ENCODE results near the gene COL1A1. TPM values are rescaled to one million over a fixed set of nuclear protein-coding genes. Genes with fewer than 3 reads are reported as not detected.

COL1A1 gene
- polyA plus RNA-seq, 1 donor (not counting 4 experiments of a cell fraction or from before 2014, with no cell fraction given), result 0.55 TPM

- H3K4me1 ChIP-seq (ENCODE audit: control insufficient read depth, extremely low read depth, insufficient read depth, low read length), result peaks cover 31% of the 10 kb centered on the region
- no peaks in the 10 kb centered on the region for H3K9me3 ChIP-seq (ENCODE audit: control insufficient read depth, low read depth, low read length)
- H3K36me3 ChIP-seq (ENCODE audit: control insufficient read depth in 2 of 2, extremely low read depth in 1 of 2, insufficient read depth in 2 of 2, low read length in 2 of 2), result no peaks in the 10 kb centered on the region
- peak overlapping the region; percentile 13 for H2AFZ ChIP-seq (ENCODE audit: control insufficient read depth, low read length)
- peak overlapping the region; percentile 67 for H3K4me2 ChIP-seq (ENCODE audit: control insufficient read depth, extremely low read depth, insufficient read depth, low read depth, low read length)
- TF ChIP-seq EZH2 (IDR thresholded peaks at IDR 0.05; ENCODE audit: low read length) (no peak), CTCF (optimal IDR thresholded peaks at IDR 0.05 in 1 of 3, IDR thresholded peaks at IDR 0.05 in 1 of 3, conservative IDR thresholded peaks at IDR 0.05 in 1 of 3; ENCODE audit: extremely low read depth in 1 of 3, insufficient read depth in 2 of 3, low read length in 3 of 3) (no peak)
- H3K9me1 ChIP-seq (ENCODE audit: control insufficient read depth, extremely low read depth, insufficient read depth, low read length), result no peaks in the 10 kb centered on the region
- dilution Hi-C loops (cut with MboI; ENCODE audit: extremely low pct_ligation_motif_present, low sequenced_read_pairs), result no loop called here
- H3K27ac ChIP-seq (ENCODE audit: control insufficient read depth, insufficient read depth, low read length), result peak overlapping the region; percentile 66
- H4K20me1 ChIP-seq (ENCODE audit: control insufficient read depth, extremely low read depth, insufficient read depth, low read length), result no peaks in the 10 kb centered on the region
- no peaks in the 10 kb centered on the region for H3K27me3 ChIP-seq (ENCODE audit: control insufficient read depth, extremely low read depth, insufficient read depth, low read length)
- H3K79me2 ChIP-seq (ENCODE audit: control insufficient read depth, insufficient read depth, low read length), result no peaks in the 10 kb centered on the region
- peak overlapping the region; percentile 17 for H3K9ac ChIP-seq (ENCODE audit: control insufficient read depth, extremely low read depth, insufficient read depth, low read length)
- H3K4me3 ChIP-seq (ENCODE audit: control insufficient read depth in 2 of 3, extremely low read depth in 1 of 3, insufficient read depth in 2 of 3, low read depth in 1 of 3, low read length in 3 of 3), result peak overlapping the region in 1 of 3 experiments; percentile 23
- peak; percentile 78 for FAIRE-seq
- DNase-seq (ENCODE audit: low read depth, low spot score), result no peak
Observed at GRCh38 chr17:50218771-50219315, 17.4 kb upstream of the COL1A1 start.

GRCh38 chr17:50218071-50218759, 16.8 kb upstream of the COL1A1 start:
- H3K27me3 ChIP-seq (ENCODE audit: control insufficient read depth, extremely low read depth, insufficient read depth, low read length), result no peaks in the 10 kb centered on the region
- H3K4me2 ChIP-seq (ENCODE audit: control insufficient read depth, extremely low read depth, insufficient read depth, low read depth, low read length), result peak overlapping the region; percentile 67
- dilution Hi-C loops (cut with MboI; ENCODE audit: extremely low pct_ligation_motif_present, low sequenced_read_pairs), result no loop called here
- H3K27ac ChIP-seq (ENCODE audit: control insufficient read depth, insufficient read depth, low read length), result peak overlapping the region; percentile 66
- H3K4me1 ChIP-seq (ENCODE audit: control insufficient read depth, extremely low read depth, insufficient read depth, low read length), result peaks cover 31% of the 10 kb centered on the region
- no peaks in the 10 kb centered on the region for H4K20me1 ChIP-seq (ENCODE audit: control insufficient read depth, extremely low read depth, insufficient read depth, low read length)
- DNase-seq (ENCODE audit: low read depth, low spot score), result no peak
- H3K9me1 ChIP-seq (ENCODE audit: control insufficient read depth, extremely low read depth, insufficient read depth, low read length), result no peaks in the 10 kb centered on the region
- TF ChIP-seq EZH2 (IDR thresholded peaks at IDR 0.05; ENCODE audit: low read length), result no peak
- no peak for TF ChIP-seq CTCF (optimal IDR thresholded peaks at IDR 0.05 in 1 of 3, IDR thresholded peaks at IDR 0.05 in 1 of 3, conservative IDR thresholded peaks at IDR 0.05 in 1 of 3; ENCODE audit: extremely low read depth in 1 of 3, insufficient read depth in 2 of 3, low read length in 3 of 3)
- no peak overlapping the region for H3K9ac ChIP-seq (ENCODE audit: control insufficient read depth, extremely low read depth, insufficient read depth, low read length)
- H2AFZ ChIP-seq (ENCODE audit: control insufficient read depth, low read length), result no peak overlapping the region
- no peaks in the 10 kb centered on the region for H3K79me2 ChIP-seq (ENCODE audit: control insufficient read depth, insufficient read depth, low read length)
- no peak for FAIRE-seq
- no peaks in the 10 kb centered on the region for H3K9me3 ChIP-seq (ENCODE audit: control insufficient read depth, low read depth, low read length)
- H3K4me3 ChIP-seq (ENCODE audit: control insufficient read depth in 2 of 3, extremely low read depth in 1 of 3, insufficient read depth in 2 of 3, low read depth in 1 of 3, low read length in 3 of 3), result no peak overlapping the region
- H3K36me3 ChIP-seq (ENCODE audit: control insufficient read depth in 2 of 2, extremely low read depth in 1 of 2, insufficient read depth in 2 of 2, low read length in 2 of 2), result no peaks in the 10 kb centered on the region

All from keratinocyte (primary cell).